ES-I3 (cell line): ENCODE measurements around the gene MREG.

ENCODE experiments used
- H3K36me3 ChIP-seq: 2 replicates; pipeline ENCODE4 v1.6.1; 2013; ENCODE audit warnings: mild to moderate bottlenecking, low read length, control low read depth, moderate library complexity; ENCODE audit not compliant: insufficient read depth
- H3K4me1 ChIP-seq: 2 replicates; pipeline ENCODE4 v1.6.1; 2013; ENCODE audit warnings: mild to moderate bottlenecking, control low read depth, low read length; ENCODE audit not compliant: insufficient read depth
- H3K9ac ChIP-seq: 2 replicates; pipeline ENCODE4 v1.6.1; 2013; ENCODE audit warnings: low read depth, mild to moderate bottlenecking, low read length, moderate library complexity
- H3K9me3 ChIP-seq: 2 replicates; pipeline ENCODE4 v1.6.1; 2013; ENCODE audit warnings: mild to moderate bottlenecking, low read length, moderate library complexity; ENCODE audit not compliant: control insufficient read depth, insufficient read depth

Gene MREG, protein sequence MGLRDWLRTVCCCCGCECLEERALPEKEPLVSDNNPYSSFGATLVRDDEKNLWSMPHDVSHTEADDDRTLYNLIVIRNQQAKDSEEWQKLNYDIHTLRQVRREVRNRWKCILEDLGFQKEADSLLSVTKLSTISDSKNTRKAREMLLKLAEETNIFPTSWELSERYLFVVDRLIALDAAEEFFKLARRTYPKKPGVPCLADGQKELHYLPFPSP

GRCh38 chr2:216013080-216013909, at the start of gene MREG:
Gene MREG (minus strand): TSS chr2:216013551. CDS start chr2:216013327, 224 bp downstream.
- Histone ChIP-seq H3K9ac (peak within 1 kb of the TSS; percentile 95), H3K9me3 (no peaks in the 10 kb centered on the region), H3K36me3 (no peaks in the 10 kb centered on the region), H3K4me1 (peaks cover 13% of the 10 kb centered on the region)

DNA sequence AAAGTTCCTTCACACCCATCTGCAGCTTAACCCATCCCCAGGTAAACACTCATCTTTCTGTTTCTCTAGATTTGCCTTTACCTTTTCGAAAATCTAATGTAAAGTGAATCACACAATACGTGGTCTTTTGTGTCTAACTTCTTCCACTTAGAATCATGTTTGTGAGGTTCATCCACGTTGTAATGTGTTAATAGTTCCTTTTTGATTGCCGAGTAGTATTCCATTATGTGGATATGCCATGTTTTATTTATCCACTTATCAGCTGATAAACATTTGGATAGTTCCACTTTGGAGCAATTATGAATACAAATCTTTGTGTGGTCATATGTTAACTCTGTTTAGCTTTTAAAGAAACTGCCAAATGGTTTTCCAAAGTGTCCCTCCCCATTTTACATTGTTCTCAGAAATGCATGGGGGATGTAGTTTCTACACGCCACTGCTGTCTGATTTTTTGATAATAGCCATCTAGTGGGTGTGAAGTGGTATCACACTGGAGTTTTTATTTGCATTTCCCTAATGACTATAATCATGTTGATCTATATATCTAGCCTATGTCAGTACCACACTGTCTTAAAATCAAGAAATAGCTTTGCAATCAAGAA, 46.0 kb upstream of the MREG start:
- H3K9ac ChIP-seq = no peak overlapping the region
- no peaks in the 10 kb centered on the region for H3K36me3 ChIP-seq
- H3K4me1 ChIP-seq = no peaks in the 10 kb centered on the region

DNA sequence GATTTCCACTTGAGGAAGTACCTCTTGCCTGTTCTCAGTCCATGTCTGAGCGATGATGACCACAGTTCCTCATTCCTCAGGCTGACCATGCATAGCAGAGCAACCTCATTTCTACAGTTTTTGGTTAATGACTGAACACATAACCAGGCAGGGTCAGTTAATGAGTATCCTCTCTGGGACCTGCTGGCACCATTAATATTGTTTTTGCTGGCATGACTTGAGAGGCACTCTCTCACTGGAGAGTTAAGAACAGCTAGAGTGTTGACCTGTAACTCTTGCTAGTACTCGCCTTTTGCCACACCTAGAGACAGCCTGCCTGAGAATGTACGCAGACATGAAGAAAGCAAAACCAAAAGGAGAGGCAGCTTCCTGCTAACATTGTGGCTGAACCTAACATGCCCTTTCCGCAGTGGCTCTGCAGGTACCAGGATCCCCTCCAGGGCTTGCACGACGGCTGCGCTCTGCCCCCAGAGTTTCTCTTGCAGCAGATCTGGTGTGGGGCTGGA, 44.4 kb upstream of the MREG start:
- Histone ChIP-seq H3K9me3 (no peaks in the 10 kb centered on the region), H3K9ac (no peak overlapping the region), H3K4me1 (no peaks in the 10 kb centered on the region), H3K36me3 (no peaks in the 10 kb centered on the region)

More for the DNA sequence above, 46.0 kb upstream of the MREG start:
- H3K9me3 ChIP-seq = no peaks in the 10 kb centered on the region

DNA sequence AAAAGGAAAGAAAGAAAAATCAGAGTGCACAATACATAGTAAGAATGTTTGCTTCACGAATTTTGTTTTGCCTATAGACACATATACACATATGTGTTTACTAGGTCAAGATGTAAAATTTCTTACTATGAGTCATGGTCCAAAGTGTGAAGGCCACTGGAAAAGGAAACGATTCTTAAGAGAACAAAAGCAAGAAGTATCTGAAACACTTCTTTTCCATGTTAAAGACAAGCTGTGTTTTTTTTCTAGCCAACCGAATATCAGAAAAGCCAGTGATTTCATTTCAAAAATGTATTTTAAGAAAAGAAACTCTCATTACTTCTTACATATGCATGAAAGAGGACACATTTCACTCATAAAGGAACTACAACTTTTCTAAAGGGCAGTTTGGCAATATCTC, 43.4 kb upstream of the MREG start:
- Histone ChIP-seq H3K36me3 (peaks cover 2% of the 10 kb centered on the region; the same call in 1 of the 2 replicates), H3K9me3 (no peaks in the 10 kb centered on the region), H3K4me1 (no peaks in the 10 kb centered on the region; the same call in 1 of the 2 replicates), H3K9ac (no peak overlapping the region)

DNA sequence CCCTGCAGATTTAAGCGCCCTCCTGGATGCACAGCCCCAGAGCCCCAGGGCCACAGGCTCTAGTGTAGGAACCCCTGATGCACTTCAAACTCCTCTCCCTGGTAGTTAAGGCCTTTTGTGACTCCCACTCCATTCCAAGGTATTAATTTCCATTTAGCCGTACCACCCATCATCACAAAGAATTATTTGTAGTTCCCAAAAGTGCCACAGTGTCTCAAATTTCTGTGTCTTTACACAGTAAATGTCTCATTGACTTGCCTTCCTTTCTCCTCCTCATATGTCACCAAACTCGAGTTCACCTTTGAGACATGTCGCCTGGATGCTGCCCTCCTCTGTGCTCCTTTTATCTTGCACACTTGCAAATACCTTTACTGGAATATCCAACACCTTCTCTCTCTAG, 42.3 kb upstream of the MREG start:
- no peaks in the 10 kb centered on the region; the same call in 1 of the 2 replicates for H3K4me1 ChIP-seq
- no peaks in the 10 kb centered on the region for H3K9me3 ChIP-seq
- H3K36me3 ChIP-seq = peaks cover 2% of the 10 kb centered on the region; the same call in 1 of the 2 replicates
- no peak overlapping the region for H3K9ac ChIP-seq

DNA sequence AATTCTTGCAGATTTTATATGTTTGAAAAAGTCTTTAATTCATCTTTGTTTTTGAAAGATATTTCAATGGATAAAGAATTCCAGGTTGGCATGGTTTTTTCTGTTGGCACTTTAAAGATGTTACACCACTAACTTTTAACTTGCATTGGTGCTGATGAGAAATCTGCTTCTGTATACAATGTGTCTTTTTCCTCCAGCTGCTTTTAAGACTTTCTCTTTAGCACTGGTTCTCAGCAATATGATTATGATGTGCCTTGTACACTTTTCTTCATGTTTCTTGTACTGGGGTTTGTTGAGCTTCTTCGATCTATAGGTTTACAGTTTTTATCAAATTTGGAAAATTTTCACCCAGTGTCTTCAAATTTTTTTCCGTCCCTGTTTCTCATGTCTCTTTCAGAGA, 39.1 kb upstream of the MREG start:
- Histone ChIP-seq H3K36me3 (peaks cover 7% of the 10 kb centered on the region; the same call in 1 of the 2 replicates), H3K9me3 (no peaks in the 10 kb centered on the region), H3K4me1 (no peaks in the 10 kb centered on the region; the same call in 1 of the 2 replicates), H3K9ac (no peak overlapping the region)

GRCh38 chr2:216051350-216051749, 38.0 kb upstream of the MREG start:
- H3K4me1 ChIP-seq = no peaks in the 10 kb centered on the region; the same call in 1 of the 2 replicates
- no peak overlapping the region for H3K9ac ChIP-seq
- no peaks in the 10 kb centered on the region for H3K9me3 ChIP-seq
- H3K36me3 ChIP-seq = peaks cover 7% of the 10 kb centered on the region; the same call in 1 of the 2 replicates

DNA sequence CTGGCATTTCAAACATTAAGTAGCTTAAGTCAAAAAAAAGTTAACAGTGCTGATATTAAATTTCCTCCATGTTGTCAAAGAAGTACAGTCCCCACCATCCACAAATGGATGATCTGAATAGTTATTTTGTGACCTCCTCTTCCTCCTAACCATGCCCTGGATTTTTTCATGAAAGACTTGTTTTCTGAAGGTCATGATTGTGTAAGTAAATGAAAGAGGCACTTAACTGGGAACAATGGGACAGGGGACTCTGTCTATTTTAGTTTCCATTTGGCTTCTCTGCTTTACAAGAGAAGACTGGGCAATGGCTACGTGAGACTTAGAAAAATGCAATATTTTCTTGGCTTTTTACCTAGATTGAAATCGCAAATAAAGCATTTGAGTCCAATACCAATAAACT, 36.1 kb upstream of the MREG start:
- Histone ChIP-seq H3K4me1 (no peaks in the 10 kb centered on the region; the same call in 1 of the 2 replicates), H3K36me3 (peaks cover 7% of the 10 kb centered on the region; the same call in 1 of the 2 replicates), H3K9me3 (no peaks in the 10 kb centered on the region), H3K9ac (no peak overlapping the region)

DNA sequence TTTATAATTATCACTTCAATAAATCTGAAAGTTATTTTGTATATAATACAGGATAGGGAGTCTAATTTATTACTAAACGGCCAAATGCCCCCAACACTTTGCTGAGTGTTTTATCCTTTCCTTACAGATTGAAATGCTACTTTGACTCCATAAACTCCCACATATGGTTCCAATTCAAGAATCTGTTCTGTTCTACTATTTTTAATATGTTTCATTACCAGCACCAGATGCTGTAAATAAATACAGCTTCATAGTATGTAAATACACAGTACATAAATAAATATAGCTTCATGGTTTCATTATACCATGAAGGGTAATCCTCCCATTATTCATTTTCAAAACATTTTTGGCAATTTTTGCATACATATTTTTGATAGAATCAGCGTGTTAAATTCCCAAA, 34.0 kb upstream of the MREG start:
- peaks cover 6% of the 10 kb centered on the region; the same call in 1 of the 2 replicates for H3K36me3 ChIP-seq
- H3K9me3 ChIP-seq = no peaks in the 10 kb centered on the region
- H3K4me1 ChIP-seq = no peaks in the 10 kb centered on the region; the same call in 1 of the 2 replicates
- H3K9ac ChIP-seq = no peak overlapping the region

- no peaks in the 10 kb centered on the region for H3K9me3 ChIP-seq
- no peaks in the 10 kb centered on the region for H3K4me1 ChIP-seq
- no peak overlapping the region for H3K9ac ChIP-seq
- peaks cover 5% of the 10 kb centered on the region; the same call in 1 of the 2 replicates for H3K36me3 ChIP-seq
Measured at GRCh38 chr2:216044883-216045486, 31.6 kb upstream of the MREG start.

DNA sequence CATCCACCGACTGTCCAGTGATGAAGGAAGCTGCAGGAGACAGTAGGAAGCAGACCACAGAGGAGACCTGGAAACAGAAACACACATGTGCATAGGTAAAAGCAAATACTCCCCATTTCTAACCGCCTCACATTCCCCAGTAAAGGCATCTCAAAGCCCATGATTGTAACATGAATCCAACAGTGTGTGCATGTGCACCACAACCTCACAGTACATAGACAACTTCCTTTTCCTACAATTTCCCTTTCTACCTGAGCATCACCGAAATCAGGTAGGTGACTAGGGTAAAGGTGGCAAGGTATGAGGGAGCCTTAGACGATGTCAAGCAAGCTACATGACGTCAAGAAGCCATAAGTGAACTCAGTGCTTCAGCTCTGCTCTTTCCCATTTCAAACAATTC, 30.6 kb upstream of the MREG start:
- no peak overlapping the region for H3K9ac ChIP-seq

GRCh38 chr2:216041438-216041837, 28.1 kb upstream of the MREG start:
- Histone ChIP-seq H3K36me3 (no peaks in the 10 kb centered on the region; the same call in 1 of the 2 replicates), H3K9me3 (no peaks in the 10 kb centered on the region), H3K9ac (no peak overlapping the region), H3K4me1 (no peaks in the 10 kb centered on the region)

More for the DNA sequence above, 30.6 kb upstream of the MREG start:
- Histone ChIP-seq H3K4me1 (no peaks in the 10 kb centered on the region), H3K9me3 (no peaks in the 10 kb centered on the region), H3K36me3 (peaks cover 2% of the 10 kb centered on the region; the same call in 1 of the 2 replicates)

DNA sequence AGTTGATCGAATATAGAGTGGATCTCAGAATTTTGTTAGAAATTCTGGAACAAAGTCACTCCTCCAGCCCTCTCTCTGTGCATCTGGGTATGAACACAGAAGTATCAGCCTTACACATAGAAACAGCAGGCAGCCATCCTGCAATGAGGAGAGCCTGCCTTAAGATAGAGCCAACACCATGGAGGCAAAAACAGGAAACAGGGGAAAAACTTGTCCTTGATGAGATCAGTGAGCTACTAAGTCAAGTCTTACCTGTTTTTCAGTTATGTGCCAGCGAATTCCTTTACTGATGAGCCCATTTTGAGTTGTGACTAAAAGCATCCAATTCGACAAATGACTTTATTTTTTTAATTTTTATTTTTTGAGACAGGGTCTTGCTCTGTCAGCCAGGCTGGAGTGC, 26.6 kb upstream of the MREG start:
- Histone ChIP-seq H3K9me3 (no peaks in the 10 kb centered on the region), H3K36me3 (peaks cover under 1% of the 10 kb centered on the region; the same call in 1 of the 2 replicates), H3K4me1 (no peaks in the 10 kb centered on the region), H3K9ac (no peak overlapping the region)

DNA sequence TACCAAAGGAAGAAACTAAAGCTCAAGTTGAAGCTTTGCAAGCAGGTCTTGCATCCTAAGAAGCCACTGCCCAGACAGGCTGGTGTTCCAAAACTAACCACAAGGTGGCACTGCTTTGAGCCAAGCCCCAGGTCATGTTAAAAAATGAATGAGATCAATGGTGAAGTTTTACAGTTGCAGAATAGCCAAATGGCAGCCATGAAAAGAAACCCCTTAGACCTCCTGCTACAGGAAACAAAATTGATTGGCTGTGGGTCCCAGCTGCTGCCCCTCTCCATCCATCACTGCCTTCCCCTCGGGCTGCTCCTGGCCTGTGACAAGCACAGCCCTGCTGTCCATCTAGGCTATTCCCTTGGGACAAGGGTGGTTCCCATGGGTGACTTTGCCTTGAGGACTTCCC, 20.7 kb upstream of the MREG start:
- H3K9ac ChIP-seq = no peak overlapping the region
- H3K4me1 ChIP-seq = no peaks in the 10 kb centered on the region
- H3K36me3 ChIP-seq = peaks cover 6% of the 10 kb centered on the region; the same call in 1 of the 2 replicates

More for the DNA sequence above, 20.7 kb upstream of the MREG start:
- no peaks in the 10 kb centered on the region for H3K9me3 ChIP-seq
